NCI-H1417 (cell line): ENCODE results near the gene SMNDC1.
A peak's percentile ranks its signal among the peaks of the same experiment; 100 is the strongest.

Experiments
- DNase-seq, 3 experiments: peaks; one replicate each; lab custom pipeline; 2025; lab: John Stamatoyannopoulos, UW

Gene SMNDC1

DNA sequence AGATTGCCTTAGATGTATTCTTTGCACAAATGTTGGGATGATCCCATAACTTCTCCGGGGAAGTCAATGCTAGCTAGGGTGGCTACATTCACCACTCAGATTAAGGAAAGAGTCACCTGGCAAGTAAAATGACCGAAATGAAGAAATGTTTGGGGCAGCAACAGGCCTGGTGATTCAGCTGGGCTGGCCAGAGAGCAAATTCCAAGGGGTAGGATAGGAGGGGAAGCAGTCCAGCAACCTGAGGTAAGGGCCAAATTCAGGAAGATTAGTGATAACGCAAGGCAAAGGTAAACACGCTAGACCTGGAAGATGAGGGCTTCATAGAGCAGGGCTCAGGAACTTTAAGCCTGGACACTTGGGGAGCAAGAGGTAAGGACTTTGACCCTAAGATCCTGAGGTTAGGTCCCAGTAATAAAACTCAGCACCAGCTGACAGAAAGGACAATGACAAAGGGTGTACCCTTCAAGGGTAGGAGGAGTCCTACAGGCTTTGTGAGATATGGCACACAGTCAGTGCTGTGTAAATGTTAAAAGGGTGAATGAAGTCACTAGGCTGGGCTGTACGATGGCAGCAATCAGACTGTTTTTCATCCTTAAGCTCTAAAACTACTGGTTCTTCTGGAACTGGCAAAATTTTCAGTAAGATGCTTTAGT lies 22.7 kb upstream of the SMNDC1 start:
- DNase-seq, result no peak

DNA sequence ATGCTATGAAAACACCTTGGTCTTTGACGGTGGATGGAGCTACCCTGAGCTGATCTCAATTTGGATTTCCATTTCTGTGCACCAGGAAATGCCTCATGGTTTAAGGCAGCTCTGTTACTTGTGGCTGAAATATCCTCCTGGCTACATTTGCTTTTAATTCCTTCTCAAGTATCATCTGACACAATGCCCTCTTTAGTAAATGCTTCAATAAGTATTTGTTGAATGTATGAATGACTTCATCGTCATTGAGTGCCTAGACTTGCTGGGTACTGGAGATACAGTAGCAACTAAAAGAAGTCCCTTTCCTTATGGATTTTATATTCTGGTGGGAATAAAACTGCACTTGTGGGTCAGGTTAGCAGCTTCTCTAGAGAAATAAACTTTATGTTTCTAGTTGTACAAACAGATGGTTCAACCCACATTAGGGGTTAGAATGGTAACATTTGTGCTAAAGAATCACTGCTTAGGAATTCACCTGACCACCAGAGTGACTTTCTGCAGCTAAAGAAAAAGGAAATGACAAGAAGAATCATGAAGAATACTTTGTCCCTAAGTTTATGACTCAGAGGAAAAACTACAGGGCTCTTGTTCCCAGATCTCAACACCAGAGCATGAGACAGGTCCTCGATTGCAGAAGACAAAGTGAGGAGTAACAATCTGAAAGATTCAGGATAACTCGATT lies 21.8 kb upstream of the SMNDC1 start:
- no peak for DNase-seq

DNA sequence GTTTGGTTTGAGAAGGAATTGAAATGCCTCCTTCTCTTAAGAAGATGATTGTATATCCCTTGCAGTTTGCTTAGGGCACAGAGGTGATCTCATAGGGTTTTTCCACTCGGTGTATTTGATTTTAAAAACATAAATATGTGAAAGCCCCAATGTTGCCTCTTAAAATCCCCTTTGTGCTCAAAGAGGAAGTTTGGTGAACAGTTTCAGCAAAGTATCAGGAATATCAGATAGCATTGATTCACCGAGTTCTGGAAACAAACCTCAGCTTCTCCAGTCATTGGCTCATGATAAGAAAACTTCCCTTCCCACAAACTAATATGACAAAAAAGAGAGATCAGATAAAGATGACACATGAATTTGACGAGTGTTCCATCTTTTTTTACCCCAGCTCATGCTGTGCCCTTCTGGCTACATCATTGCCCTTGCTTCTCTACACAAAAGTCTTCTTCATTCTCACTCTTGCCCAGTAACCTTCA lies 20.1 kb upstream of the SMNDC1 start:
- DNase-seq, result no peak

DNA sequence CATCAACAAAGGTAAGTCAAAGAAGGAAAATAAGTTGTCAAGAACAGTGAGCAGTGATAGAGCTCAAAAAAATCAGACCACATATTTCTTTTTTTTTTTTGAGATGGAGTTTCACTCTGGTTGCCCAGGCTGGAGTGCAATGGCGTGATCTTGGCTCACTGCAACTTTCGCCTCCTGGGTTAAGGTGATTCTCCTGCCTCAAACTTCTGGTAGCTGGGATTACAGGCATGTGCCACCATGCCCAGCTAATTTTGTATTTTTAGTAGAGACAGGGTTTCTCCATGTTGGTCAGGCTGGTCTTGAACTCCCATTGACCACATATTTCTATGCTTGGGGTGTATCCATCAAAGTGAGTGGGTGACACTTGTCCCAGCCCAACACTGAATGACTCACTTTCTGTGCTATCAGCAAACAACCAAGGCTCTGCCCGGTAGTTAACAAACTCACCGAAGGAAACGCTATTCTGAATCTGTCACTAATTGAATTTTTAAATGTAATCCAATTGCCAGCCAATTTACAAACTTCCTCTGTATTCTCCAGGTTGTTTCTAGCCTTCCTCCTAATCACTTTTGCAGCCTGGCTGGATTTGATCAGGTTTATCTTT lies 19.6 kb upstream of the SMNDC1 start:
- no peak for DNase-seq

DNA sequence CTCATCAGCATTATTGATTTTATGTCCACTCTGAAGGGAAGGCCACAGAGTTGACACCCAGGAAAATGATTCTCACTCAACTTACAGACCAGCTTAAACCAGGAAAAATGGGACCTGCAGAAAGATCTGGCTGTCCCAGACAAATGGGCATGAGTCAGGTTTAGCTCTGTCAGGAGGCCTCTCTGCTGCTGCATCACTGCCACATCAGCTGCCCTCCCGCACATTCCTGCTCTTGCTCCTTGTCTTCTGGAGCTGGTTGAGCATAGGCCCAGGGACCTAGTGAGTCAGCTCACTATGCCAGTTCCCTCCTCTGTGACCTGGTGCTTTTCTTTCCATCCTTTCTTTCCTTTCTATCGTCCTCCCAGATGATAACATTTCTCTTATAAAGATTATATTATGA lies 18.8 kb upstream of the SMNDC1 start:
- DNase-seq, result no peak

DNA sequence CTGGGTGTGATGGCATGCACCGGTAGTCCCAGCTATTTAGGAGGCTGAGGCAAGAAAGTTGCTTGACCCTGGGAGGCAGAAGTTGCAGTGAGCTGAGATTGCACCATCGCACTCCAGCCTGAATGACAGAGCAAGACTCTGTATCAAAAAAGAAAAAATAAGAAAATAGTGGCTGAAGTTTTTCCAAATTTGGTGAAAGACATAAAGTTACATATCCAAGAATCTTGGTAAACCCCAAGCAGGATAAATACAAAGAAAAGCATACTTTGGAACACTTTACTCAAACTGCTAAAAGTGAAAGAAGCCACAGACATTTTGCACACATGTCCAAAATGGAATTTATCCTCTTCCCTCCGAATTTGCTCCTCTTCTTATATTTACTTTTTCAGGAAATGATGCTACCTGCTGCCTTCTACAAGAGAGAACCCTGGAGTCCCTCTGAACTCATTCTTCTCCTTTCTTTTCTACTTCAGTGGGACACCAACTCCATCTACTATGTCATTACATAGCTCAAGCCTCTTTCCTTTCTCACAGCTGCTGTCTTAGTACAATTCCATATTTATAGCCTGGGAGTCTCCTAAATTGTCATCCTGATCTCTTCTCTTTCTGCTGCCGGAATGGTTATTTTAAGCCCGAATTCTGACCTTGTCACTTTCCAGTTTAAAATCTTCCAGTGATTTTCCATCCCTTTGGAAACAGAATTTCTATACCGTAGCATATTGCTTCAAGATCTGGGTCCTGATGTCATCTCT lies 17.3 kb upstream of the SMNDC1 start:
- no peak for DNase-seq

DNA sequence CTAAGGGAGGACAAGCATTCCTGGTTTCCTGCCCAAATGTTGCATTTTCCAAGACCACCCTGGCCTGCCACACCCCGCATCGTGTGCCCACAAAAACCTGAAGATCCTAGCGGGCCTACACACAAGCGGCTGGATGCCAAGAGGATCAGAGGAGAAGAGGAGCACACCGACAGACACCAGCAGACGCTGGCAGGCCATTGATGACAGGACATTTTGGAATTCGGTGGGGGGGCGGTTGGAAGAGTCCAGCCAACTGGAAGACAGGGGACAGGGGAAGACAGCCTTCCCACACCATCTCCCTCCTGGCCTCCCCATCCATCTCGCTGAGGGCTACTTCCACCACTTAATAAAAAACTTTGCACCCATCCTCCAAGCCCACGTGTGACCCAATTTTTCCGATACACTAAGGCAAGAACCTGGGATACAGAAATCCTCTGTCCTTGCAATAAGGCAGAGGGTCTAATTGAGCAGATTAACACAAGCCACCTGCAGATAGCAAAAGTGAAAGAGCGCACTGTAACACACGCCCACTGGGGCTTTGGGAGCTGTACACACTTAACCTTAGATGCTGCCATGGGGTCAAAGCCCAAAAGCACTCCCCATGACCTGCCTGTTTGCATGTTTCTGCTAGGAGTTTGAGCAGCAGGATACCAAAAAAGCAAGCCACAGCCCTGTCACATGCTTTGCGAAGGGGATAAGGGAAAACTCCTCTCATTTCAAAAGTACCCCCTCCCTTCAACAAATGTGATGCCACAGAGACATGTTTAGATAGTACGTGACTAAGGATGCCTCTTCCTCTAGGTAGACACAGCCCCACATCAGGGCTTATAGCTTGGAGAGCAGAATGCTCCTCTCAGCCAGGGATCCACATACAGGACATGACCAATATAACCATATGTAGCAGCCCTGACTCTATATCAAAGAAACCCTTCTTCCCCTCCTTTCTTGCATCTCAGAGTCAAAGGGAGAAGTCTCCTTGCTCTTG lies 13.4 kb upstream of the SMNDC1 start:
- no peak for DNase-seq

DNA sequence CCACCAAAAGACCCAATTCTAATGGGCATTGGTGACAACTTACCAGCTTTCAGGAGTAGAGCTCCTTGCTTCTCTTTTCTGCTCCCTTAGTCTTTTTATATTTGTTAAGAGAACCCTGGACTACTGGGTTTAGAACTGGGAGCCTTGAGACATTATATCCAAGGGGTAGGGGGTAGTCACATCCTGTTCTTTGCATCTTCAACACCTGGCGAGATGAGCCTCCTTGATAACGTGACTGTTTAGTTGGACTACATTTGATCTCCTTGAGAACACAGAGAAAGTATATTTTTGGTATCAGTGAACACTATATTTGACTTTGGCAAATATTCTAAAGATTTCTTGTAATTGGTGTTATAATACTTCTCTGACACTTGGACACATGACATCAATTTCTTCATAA lies 9.0 kb upstream of the SMNDC1 start:
- no peak for DNase-seq

DNA sequence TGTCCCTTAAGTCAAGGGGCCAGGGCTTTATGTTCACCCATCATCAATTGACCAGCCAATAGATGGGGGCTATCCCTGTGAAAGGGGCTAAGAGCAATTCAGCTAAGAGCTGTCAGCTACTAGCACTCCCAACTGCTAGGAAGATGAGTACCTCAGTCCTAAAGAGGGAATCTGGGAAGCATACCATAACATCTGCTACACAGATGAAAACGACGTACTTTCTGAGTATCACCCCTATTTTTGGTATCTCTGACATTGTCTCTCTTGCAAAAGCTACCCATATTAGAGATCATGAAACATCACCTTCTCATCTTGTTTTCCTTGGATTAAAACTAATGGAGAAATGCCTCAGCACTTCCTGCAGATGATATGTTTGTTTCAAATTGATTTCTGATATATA lies 7.5 kb upstream of the SMNDC1 start:
- no peak for DNase-seq

DNA sequence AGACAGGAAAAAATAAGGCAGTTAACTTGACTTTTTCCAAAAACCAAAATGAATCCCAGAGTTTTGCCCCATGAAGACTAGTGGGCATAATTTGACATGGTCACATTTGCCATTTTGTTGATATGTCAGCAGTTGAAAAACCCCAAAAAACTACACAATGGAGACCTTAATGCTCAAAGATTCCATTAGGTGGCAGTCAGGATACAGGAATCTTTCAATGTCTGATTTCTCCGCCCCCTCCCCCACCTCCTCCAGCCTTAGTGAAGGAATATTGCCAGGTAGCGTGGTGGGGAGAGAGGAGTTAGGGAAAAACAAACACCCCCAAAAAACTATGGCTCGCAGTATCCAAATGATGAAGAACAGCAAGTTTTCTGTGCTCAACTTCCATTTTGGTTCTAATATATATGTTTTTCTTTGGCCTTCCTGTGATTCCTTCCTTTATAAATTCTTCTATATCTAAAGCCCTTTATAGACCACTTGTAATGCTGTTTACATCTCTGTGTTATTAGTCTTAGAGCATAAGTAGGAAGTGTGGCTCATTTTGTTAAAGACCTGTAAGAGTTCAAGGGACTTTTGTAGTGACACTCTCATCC lies 6.7 kb upstream of the SMNDC1 start:
- DNase-seq, result peak; percentile 38 to 71 (median 47)

DNA sequence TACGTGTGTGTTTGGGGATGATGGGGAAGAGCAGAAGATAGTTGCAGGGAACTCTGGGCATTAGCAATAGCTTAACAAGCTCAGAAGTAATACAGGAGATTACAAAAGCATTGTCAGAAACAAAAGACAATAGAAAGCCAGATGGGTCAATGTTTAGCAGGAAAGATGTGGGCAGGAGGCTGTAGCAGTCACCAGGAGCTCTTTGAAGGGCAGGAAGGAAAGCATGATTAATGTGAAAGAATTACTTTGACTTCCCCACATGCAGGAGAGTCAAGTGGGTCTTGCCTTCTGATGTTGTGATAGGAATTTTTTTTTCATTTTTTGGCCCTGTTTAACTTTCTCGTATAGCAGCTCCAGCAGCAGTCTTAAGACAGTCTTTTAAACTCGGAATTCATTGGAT lies 6.0 kb upstream of the SMNDC1 start:
- DNase-seq, result no peak

DNA sequence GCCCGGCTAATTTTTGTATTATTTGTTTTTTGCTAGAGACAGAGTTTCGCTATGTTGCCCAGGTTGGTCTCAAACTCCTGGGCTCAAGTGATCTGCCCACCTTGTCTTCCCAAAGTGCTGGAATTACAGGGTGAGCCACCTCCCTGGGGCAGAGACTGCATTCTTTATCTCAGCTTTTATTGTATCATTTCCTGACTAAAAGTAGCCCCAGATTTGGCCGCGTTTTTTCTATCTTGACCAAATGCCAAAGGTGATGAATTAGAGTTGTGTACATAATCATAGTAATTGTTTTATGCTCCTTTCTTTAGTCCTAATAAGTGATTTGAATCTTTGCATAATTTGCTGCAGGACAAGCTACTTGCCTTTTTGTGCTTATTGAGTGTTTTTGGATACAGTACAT lies 3.1 kb upstream of the SMNDC1 start:
- DNase-seq, result no peak

DNA sequence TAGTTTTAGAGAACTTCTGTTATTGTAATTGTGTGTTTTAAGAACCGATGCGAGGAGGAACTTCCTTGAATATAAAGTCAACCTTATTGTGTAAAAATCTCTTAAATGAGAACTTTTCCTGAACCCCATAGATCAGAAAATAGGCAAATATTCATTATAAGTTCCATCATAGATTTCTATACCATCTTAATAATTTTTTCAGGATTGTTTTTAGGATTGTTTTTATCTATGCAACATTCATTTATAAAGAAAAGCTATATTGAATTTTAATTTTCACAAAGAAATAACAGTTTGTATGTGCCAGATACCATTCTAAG lies 1.7 kb upstream of the SMNDC1 start:
- DNase-seq, result no peak

DNA sequence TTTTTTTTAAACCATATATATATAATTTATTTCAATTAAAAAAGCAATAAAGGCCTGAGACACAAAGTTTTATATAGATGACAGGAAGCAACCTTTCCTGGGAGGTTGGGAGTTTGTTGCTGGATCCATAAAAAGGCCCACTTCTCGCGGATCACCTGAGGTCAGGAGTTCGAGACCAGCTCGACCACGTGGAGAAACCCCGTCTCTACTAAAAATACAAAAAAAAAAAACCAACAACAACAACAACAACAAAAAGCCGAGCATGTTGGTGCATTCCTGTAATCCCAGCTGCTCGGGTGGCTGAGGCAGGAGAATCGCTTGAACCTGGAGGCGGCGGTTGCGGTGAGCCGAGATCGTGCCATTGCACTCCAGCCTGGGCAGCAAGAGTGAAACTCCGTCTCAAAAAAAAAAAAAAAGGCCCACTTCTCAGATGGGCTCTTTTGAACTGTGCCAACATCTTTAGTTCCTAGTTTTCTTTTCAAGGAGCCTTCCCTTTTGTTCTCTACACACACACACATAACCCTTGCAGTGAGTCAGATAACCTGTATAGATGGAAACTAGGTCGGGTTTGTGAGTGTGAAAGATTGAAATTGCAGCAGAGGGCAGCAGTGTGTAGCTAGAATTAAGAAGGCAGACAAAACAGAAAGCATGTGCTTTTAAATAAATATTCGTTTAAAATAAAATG lies 1.2 kb upstream of the SMNDC1 start:
- peak in 2 of 3 experiments; percentile 59 to 75 for DNase-seq

DNA sequence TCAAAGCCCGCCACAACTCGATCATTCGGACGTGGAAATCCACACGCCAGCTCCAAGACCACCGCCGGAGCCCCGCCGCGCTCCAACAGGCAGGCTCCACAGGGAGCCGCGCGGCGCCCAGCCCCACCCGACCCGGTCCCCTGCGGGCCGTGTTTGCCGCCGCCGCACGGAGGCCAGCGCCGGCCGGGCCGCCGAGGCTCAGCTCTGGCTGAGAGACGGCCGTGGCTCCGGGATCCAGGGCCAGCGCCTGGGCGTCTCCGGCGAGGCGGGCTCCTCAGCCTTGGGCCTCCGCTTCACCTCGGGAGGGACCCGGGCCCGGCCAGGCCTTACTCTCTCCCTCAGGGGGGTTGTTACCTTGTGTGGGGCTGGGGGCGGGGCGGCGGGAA lies 333 bp downstream of the SMNDC1 start:
- DNase-seq, result peak in 2 of 3 experiments; percentile 45 to 65

DNA sequence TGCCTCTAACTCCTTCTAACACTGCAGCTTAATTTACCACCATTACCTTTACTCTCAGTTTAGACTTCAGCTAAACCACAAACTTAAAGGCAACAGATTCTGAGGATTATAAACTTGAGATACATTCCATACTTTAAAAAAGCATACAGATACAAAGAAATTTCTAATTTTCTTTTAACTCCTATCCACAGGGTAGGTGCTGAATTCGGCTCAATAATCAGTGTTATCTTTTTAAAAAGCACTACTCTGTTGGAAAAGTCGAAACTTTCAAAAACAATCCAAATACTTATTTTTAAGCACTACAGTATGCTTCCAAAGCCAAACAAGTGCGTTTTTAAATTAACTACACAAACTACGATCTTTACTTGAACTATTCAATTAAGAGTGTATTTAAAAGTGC lies 1.0 kb downstream of the SMNDC1 start:
- DNase-seq, result no peak

DNA sequence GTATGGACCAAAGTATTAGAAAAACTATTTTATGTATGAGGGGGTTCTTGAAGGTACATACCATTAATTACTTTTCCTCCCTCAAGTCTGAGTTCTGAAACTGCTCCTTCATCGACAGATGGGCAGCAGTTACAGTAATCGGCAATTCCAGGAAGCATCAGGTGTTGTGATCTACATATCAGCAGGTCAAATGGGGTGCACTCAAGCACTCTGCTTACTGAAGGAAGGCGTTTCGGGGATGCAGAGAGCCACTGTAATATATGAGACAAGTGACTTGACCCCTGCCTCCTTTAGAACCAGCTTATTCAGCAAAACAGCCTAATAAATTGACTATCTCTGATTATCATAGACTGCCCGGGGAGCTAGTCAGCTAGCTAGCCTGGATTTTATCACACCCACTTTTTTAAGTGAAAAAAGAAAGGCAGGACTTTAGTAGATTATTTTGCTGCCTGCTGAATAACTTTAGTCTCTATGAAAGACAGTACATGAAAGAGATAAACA lies 4.2 kb downstream of the SMNDC1 start:
- DNase-seq, result no peak

DNA sequence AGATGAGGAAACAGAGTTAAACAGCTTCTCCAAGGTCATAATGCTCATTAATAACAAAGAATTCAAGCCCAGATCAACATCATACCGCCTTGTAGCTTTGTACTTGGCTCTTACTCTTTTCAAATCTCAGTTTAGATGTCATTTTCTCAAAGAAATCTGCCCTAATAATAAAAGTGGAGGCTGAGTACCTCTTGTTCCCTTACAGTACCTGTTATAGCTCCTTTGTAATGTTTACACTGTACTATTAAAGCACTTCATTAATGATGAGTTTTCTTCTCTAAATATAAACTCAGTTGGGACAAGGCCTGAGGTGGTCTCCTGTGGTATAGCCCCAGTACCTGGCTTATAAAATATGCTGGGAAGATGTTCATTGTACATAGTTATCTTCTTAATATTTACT lies 7.8 kb downstream of the SMNDC1 start:
- no peak for DNase-seq

DNA sequence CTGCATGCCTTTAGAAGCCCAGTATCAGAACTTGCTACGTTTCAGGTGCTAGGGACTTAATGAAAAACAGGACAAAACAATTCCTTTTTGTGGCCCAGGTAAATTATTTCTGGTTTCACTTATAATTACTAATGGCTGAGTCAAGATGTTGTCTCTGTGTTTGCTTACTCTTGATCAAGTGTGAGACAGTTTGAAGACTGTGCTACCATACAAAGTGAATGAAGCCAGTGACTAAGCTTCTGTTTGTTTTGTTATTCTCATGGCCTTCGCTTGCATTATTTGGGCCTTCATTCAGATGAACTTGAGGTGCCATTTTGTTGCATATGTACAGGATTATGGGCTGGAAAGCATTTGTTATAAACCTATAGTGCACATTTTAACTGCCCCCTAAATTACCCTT lies 17.9 kb downstream of the SMNDC1 start:
- DNase-seq, result no peak

DNA sequence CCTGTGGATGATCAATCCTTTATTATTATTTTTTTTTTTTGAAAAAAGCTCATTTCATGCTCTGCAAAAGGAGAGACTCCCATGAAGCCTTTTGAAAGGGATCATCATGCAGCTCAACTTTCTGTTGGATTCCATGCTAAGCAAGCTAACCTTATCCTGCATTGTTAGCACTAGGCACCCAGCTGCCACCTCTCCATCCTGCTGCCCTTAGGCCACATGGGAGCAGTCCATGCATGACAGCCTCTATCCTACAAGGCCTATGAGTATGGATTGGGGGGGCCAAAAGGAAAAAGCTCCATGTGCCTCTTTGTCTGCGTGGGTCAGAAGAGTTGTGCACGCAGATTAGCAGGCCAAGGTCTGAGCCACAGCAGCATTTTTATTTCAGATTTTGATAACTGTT lies 19.2 kb downstream of the SMNDC1 start:
- DNase-seq, result peak in 1 of 3 experiments; percentile 2

DNA sequence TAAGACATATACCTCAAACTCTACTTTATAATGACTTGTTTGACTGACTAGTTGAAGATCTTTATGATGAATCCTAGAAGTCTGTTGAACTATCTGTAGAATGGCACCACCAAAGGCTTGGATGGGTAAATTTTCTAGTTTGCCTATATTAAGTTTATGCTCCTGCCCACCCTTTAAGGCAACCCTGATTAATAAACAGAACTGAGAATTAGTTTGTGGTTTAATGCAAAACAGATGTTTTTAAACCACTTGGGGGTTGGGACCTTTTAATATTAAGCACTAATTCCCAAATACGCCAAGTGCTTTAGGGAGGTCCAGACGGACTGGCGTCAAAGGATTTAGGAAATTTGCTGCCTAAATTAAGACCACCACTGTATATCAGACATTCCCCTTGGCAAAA lies 20.5 kb downstream of the SMNDC1 start:
- no peak for DNase-seq
